HG03025 (cell line): Measurements from ENCODE around the gene TOMM7.
"Not testable (repeated sequence)": the region's sequence is repeated elsewhere in the genome, so short reads cannot be mapped to it uniquely, and the experiment has no call there.

Source experiments
- ATAC-seq: cut with Tn5 transposase; IDR thresholded peaks from one replicate; pipeline ENCODE4 v1.9.1; 2021; ENCODE audit warnings: mild to moderate bottlenecking, moderate library complexity; ENCODE audit not compliant: unreplicated experiment, low FRiP score

Gene TOMM7

GRCh38 chr7:22790640-22791039 lies 32.0 kb downstream of the TOMM7 start:
- ATAC-seq, result not testable (repeated sequence)

DNA sequence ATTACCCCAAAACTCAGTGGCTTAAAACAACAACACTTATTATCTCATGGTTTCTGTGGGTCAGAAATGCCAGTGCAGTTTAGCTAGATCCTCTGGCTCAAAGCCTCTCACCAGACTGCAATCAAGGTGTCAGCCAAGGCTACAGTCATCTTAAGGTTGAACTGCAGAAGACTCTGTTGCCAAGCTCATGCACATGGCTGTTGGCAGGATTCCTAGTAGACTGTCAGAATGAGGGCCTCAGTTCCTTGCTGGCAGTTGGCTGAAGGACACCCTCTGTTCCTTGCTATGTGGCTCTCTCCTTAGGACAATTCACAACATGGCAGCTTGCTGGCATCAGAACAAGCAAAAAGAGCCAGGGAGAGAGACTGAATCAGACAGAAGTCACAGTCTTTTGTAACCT lies 34.7 kb downstream of the TOMM7 start:
- no peak for ATAC-seq

DNA sequence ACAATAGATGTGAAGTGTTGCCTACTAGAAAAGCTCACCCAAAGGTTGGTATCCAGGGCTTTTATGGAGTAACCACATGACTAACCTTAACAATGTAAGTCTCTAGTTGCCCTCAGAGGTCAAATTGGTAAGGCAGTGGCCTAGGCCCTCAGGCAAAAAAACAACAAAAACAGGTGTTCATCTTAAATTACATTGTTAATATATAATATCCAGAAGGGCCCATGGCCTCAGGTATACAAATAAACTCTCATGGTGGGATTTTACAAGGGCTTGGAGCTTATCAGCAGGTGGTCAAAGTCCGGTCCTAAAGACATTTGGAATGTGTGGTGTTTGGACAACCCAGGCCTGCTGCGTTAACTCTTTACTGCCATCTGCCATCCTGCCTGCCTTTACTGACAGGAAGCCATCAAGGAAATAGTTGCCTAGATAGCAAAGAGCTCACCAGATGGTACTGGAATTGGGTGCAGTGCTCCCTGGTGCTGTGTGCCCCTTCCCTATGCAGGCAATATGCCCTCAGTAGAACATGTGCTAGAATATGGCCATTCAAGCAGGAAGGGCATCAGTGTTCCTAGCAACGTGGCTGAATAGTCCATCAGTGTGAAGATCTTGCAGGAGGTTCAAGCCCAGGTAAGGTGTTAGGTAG lies 36.2 kb downstream of the TOMM7 start:
- no peak for ATAC-seq

DNA sequence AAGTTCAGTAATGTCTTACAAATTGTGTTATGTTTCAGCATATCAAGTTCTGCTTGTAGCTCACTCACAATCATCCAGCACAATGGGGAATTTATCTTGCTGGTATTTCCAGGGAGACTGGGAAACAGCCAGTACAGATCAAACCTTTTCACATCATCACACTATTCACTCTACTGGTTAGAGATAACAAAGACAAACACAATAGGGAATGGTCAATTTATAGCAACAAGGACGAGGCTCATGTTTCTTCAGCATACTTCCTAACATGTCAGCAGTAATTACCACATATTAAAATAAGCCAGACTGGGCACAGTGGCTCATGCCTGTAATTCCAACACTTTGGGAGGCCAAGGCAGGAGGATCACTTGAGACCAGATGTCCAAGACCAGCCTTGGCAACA lies 38.3 kb downstream of the TOMM7 start:
- no peak for ATAC-seq

GRCh38 chr7:22783421-22783820 lies 39.2 kb downstream of the TOMM7 start:
- no peak for ATAC-seq

DNA sequence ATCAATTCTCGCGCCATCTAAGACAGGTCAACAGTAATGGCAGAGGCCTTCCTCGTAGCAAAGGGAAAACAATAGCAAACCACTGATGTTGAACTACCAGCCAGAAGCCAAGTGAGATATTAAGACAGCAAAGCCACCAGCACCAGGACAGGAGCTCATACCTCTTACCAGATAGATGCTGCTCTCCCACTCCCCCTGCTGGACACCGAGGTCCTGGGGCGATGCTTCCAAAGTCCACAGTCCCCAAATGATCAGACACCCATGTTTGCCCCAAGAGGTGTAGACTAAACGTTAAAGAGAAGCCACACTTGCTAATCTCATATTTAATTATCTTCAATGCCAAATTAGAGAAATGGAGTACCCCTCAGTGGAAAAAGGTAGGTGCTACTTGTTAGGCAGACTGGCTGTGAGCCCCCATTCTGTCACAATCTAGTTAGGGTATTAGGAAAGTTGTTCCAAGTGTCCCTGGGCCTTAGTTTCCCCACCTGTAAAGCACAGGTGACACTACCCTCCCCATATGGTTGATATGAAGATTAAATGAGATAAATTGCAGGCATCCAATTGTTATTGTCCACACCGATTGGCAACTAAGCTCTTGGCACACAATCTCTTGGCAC lies 39.9 kb downstream of the TOMM7 start:
- no peak for ATAC-seq

- no peak for ATAC-seq
These were observed 41.4 kb downstream of the TOMM7 start for GRCh38 chr7:22781230-22781711.

- not testable (repeated sequence) for ATAC-seq
These were observed 42.8 kb downstream of the TOMM7 start for GRCh38 chr7:22779730-22780323.

DNA sequence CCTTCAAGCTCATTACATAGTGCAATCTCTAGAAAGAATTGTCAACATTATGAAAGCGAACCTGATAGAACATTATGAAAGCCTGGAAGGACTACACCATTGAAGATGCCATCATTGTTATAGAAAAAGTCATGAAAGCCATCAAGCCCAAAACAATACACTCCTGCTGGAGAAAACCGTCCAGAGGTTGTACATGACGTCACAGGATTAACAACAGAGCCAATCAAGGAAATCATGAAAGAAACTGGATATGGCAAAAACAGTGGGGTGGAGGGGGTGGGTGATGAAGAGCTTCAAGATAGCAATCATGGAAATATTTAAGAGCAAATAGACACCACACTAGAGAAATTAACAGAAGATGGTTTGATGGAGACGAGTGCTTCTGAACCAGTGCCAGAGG lies 45.7 kb downstream of the TOMM7 start:
- no peak for ATAC-seq

GRCh38 chr7:22772885-22773284 lies 49.8 kb downstream of the TOMM7 start:
- ATAC-seq, result no peak

- no peak for ATAC-seq
These were observed 50.8 kb downstream of the TOMM7 start for GRCh38 chr7:22771872-22772228.

DNA sequence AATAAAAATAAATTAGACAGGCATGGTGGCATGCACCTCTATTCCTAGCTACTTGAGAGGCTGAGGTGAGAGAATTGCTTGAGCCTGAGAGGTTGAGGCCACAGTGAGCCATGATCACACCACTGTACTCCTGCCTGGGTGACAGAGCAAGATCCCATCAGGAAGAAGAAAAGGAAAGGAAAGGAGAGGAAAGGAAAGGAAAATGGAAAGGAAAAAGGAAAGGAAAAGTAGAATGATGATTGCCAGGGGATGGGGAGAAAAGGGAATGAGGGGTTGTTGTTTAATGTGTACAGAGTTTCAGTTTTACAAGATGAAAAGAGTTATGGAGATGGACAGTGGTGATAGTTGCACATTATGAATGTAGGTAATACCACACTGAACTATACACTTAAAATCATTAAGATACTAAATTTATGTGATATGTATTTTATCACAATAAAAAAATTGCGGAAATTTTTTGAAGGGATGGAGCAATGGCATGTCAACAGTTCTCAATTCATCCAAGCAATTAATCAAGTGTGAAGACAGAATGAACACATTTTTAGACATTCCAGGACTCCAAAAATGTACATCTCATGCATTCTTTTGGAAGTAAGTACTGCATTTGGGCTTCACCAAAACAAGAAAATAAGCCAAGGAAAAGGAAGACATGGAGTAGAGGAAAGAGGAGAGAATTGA lies 51.3 kb downstream of the TOMM7 start:
- ATAC-seq, result no peak

- no peak for ATAC-seq
These were observed 57.0 kb downstream of the TOMM7 start for GRCh38 chr7:22765609-22766008.
